Measurements from ENCODE around the gene PEPD.

PEPD gene

GRCh38 chr19:33469171-33470039, 52.2 kb downstream of the PEPD start:
- H3K9me3 Mint-ChIP-seq: no peaks in the 10 kb centered on the region
- no peak overlapping the region for H3K4me3 Mint-ChIP-seq
- H3K36me3 Mint-ChIP-seq (ENCODE audit: low read depth): no peaks in the 10 kb centered on the region
- H3K27ac Mint-ChIP-seq: no peak overlapping the region
- no peaks in the 10 kb centered on the region for H3K27me3 Mint-ChIP-seq (ENCODE audit: low read depth, poor library complexity)
- H3K4me1 Mint-ChIP-seq: peaks cover 48% of the 10 kb centered on the region
- DNase-seq: no peak
- TF ChIP-seq CTCF (IDR thresholded peaks at IDR 0.05): no peak

GRCh38 chr19:33468361-33469170, 53.0 kb downstream of the PEPD start:
- no peak for TF ChIP-seq CTCF (IDR thresholded peaks at IDR 0.05)
- no peaks in the 10 kb centered on the region for H3K36me3 Mint-ChIP-seq (ENCODE audit: low read depth)
- no peak overlapping the region for H3K27ac Mint-ChIP-seq
- DNase-seq: peak; percentile 45
- H3K4me3 Mint-ChIP-seq: no peak overlapping the region
- H3K27me3 Mint-ChIP-seq (ENCODE audit: low read depth, poor library complexity): no peaks in the 10 kb centered on the region
- no peaks in the 10 kb centered on the region for H3K9me3 Mint-ChIP-seq
- peaks cover 47% of the 10 kb centered on the region for H3K4me1 Mint-ChIP-seq

- TF ChIP-seq CTCF (IDR thresholded peaks at IDR 0.05): no peak
- Mint-ChIP-seq H3K4me1 (peaks cover 47% of the 10 kb centered on the region), H3K36me3 (ENCODE audit: low read depth) (no peaks in the 10 kb centered on the region), H3K27ac (no peak overlapping the region), H3K9me3 (no peaks in the 10 kb centered on the region), H3K4me3 (peak overlapping the region; percentile 18), H3K27me3 (ENCODE audit: low read depth, poor library complexity) (no peaks in the 10 kb centered on the region)
- no peak for DNase-seq
These were observed 53.7 kb downstream of the PEPD start for GRCh38 chr19:33467851-33468250.

- TF ChIP-seq CTCF (IDR thresholded peaks at IDR 0.05): no peak
- Mint-ChIP-seq H3K27me3 (ENCODE audit: low read depth, poor library complexity) (no peaks in the 10 kb centered on the region), H3K27ac (no peak overlapping the region)
These were observed 55.8 kb downstream of the PEPD start for GRCh38 chr19:33465834-33466233.

GRCh38 chr19:33465371-33465770, 56.2 kb downstream of the PEPD start:
- Mint-ChIP-seq H3K4me3 (no peak overlapping the region), H3K27ac (no peak overlapping the region), H3K36me3 (ENCODE audit: low read depth) (no peaks in the 10 kb centered on the region), H3K4me1 (peaks cover 46% of the 10 kb centered on the region), H3K27me3 (ENCODE audit: low read depth, poor library complexity) (no peaks in the 10 kb centered on the region), H3K9me3 (no peaks in the 10 kb centered on the region)
- no peak for DNase-seq
- TF ChIP-seq CTCF (IDR thresholded peaks at IDR 0.05): no peak

More at GRCh38 chr19:33465834-33466233, 55.8 kb downstream of the PEPD start:
- Mint-ChIP-seq H3K4me1 (peaks cover 46% of the 10 kb centered on the region), H3K4me3 (no peak overlapping the region), H3K9me3 (no peaks in the 10 kb centered on the region), H3K36me3 (ENCODE audit: low read depth) (no peaks in the 10 kb centered on the region)
- DNase-seq: no peak

All from nephron progenitor cell (in vitro differentiated cells).